Aorta (tissue), 5 donors: Measurements from ENCODE around the gene VMO1. TPM values are rescaled to one million over a fixed set of nuclear protein-coding genes. Genes with fewer than 3 reads are reported as not detected.
A peak's percentile ranks its signal among the peaks of the same experiment; 100 is the strongest.
"Not testable (repeated sequence)": the region's sequence is repeated elsewhere in the genome, so short reads cannot be mapped to it uniquely, and the experiment has no call there.

Experiments
- ATAC-seq: fragments of 200-7000 bp; cut with Tn5 transposase; one replicate; pipeline ENCODE4 v1.9.1; 2022; ENCODE audit warnings: moderate library complexity; ENCODE audit not compliant: low FRiP score
- DNase-seq, 2 donors: peaks; one replicate each; pipeline ENCODE4 v3.0.0-alpha.2; 2020
- H3K27ac ChIP-seq, 2 donors: one replicate each; pipeline ENCODE4 v1.5.1; 2013; ENCODE audit warnings: low read length in 2 of 2, mild to moderate bottlenecking in 2 of 2, moderate library complexity in 2 of 2, control low read depth in 1 of 2, inconsistent platforms in 1 of 2, low read depth in 1 of 2
- H3K27me3 ChIP-seq, 2 donors: one replicate each; pipeline ENCODE4 v1.6.1; 2013; ENCODE audit warnings: control low read depth in 1 of 2, low read length in 1 of 2, mild to moderate bottlenecking in 1 of 2, moderate library complexity in 1 of 2; ENCODE audit not compliant: insufficient read depth in 2 of 2, control insufficient read depth in 1 of 2
- H3K36me3 ChIP-seq, 2 donors: one replicate each; pipeline ENCODE4 v1.6.1; 2013; ENCODE audit warnings: control low read depth in 1 of 2, low read length in 1 of 2, mild to moderate bottlenecking in 1 of 2; ENCODE audit not compliant: insufficient read depth in 2 of 2, control insufficient read depth in 1 of 2
- H3K4me1 ChIP-seq, 2 donors: one replicate each; pipeline ENCODE4 v1.6.1; 2013; ENCODE audit warnings: low read length in 2 of 2, control low read depth in 1 of 2, mild to moderate bottlenecking in 1 of 2, moderate library complexity in 1 of 2; ENCODE audit not compliant: insufficient read depth in 2 of 2, control insufficient read depth in 1 of 2
- H3K4me3 ChIP-seq, 2 donors: one replicate each; pipeline ENCODE4 v1.5.1; 2013; ENCODE audit warnings: low read length in 2 of 2, control low read depth in 1 of 2, mild to moderate bottlenecking in 1 of 2
- H3K9me3 ChIP-seq: one replicate; pipeline ENCODE4 v1.6.1; 2013; ENCODE audit warnings: mild to moderate bottlenecking, low read length; ENCODE audit not compliant: control insufficient read depth
- WGBS, 2 donors: extraction: QIAGEN DNeasy Blood & Tissue Kit; methylation state at CpG; one replicate each; pipeline ENCODE4 v1.1.7; 2013; 5-methylcytosine and 5-hydroxymethylcytosine counted together
- intact Hi-C, 2 donors: fragments of 100-400 bp; cut with DNase I; formaldehyde crosslinking; loops; one replicate each; pipeline versions ENCODE4 v1.14.2 to v1.15.0; 2022
- long read RNA-seq, 2 donors: library from polyadenylated mRNA; unstranded; transcript quantifications; one replicate each; pipeline ENCODE4 v2.0.0, GENCODE V29; 2020 to 2021
- polyA plus RNA-seq, 2 donors: library from polyadenylated mRNA; stranded (reverse); fragments of 200-250 nt; gene quantifications; one replicate each; pipeline ENCODE4 v1.2.3, GENCODE V29; 2013
- total RNA-seq, 2 donors: library from RNA; stranded (reverse); fragmentation: NEBNext Ultra II Directional; extraction: Animal tissue kit (Norgen Biotek cat#: 25700); gene quantifications; one replicate each; pipeline ENCODE4 v1.2.1, GENCODE V29; 2021
- donor health status: healthy with polysubstance abuse.
- donor health status: Bipolar disorder and iron deficiency.
- donor health status: DM: no; HTN: no; CAD: no.
- donor health status: DM: no; HTN: no; CAD: no.
- donor health status: DM: yes; HTN: yes; CAD: no.

VMO1 gene
- total RNA-seq (10 to 100 TPM in 1 of 2 donors, 1 to 10 TPM in 1; 6.6 to 19.3 TPM), polyA plus RNA-seq (10 to 100 TPM in 1 of 2 donors, 1 to 10 TPM in 1; 1.5 to 15.5 TPM)
- long read RNA-seq, donor 1, partial matches to known transcripts = 0 of 5 reads
- long read RNA-seq, donor 1, other reads (novel, unspliced or antisense) = 1 of 5 reads
- long read RNA-seq, donor 2, partial matches to known transcripts = 1 of 9 reads
- long read RNA-seq, donor 2, other reads (novel, unspliced or antisense) = 1 of 9 reads

GRCh38 chr17:4786106-4786511 lies at the start of gene VMO1:
Gene VMO1, minus strand, starts transcription at chr17:4786364. Its CDS starts 12 bp downstream, at chr17:4786352.
- 3 to 4% methylated on average over 24 of the region's 24 CpGs for WGBS, 2 donors
- no peak within 1 kb of the TSS for H3K27ac ChIP-seq

GRCh38 chr17:4834681-4835020 lies 48.5 kb upstream of the VMO1 start:
- H3K27ac ChIP-seq = no peak overlapping the region
- intact Hi-C loops = loop anchor here in 1 of 2 donors (5.0 kb wide), 1 partner anchor 32 kb away; the partner anchor contains the start of gene C17orf114
- no peaks in the 10 kb centered on the region for H3K9me3 ChIP-seq
- WGBS, 2 donors = 66 to 68% methylated on average over 4 of the region's 4 CpGs
- no peaks in the 10 kb centered on the region for H3K36me3 ChIP-seq
- H3K4me1 ChIP-seq = no peaks in the 10 kb centered on the region
- no peak overlapping the region for H3K4me3 ChIP-seq
- no peaks in the 10 kb centered on the region for H3K27me3 ChIP-seq
- no peak for ATAC-seq
- DNase-seq = no peak

More at GRCh38 chr17:4786106-4786511, at the start of gene VMO1:
- ATAC-seq (no peak), DNase-seq (peak in 1 of 2 donors; percentile 64)
- H3K9me3 ChIP-seq = no peaks in the 10 kb centered on the region
- H3K27me3 ChIP-seq = no peaks in the 10 kb centered on the region
- H3K4me3 ChIP-seq = no peak within 1 kb of the TSS
- no peaks in the 10 kb centered on the region for H3K36me3 ChIP-seq
- H3K4me1 ChIP-seq = no peaks in the 10 kb centered on the region
- intact Hi-C loops = loop anchor here (2.0 to 10.0 kb wide), 3 partner anchors 51 to 103 kb away; partner anchors contain the start of genes MED11 (in 2 of the 2), CXCL16 (in 1 of the 2) and ZMYND15 (in 1 of the 2)

GRCh38 chr17:4833941-4834680 lies 47.9 kb upstream of the VMO1 start:
- 1 to 2% methylated on average over 15 of the region's 15 CpGs for WGBS, 2 donors
- Histone ChIP-seq H3K4me3 (peak overlapping the region; percentile 69 to 87), H3K36me3 (no peaks in the 10 kb centered on the region), H3K27ac (peak overlapping the region in 1 of 2 donors; percentile 11), H3K27me3 (no peaks in the 10 kb centered on the region), H3K9me3 (no peaks in the 10 kb centered on the region), H3K4me1 (no peaks in the 10 kb centered on the region)
- ATAC-seq (peak; percentile 22), DNase-seq (peak in 1 of 2 donors; percentile 64)
- intact Hi-C loops = no loop called here

GRCh38 chr17:4833178-4833940 lies 47.2 kb upstream of the VMO1 start, which contains the start of gene MINK1:
Gene MINK1, plus strand, starts transcription at chr17:4833340. Its CDS starts 244 bp downstream, at chr17:4833584.
- ATAC-seq = peak; percentile 99

GRCh38 chr17:4832829-4833177 lies 46.6 kb upstream of the VMO1 start:
- WGBS, 2 donors = 1 to 10% methylated on average over 9 to 11 of the region's 17 CpGs
- peak overlapping the region in 1 of 2 donors; percentile 51 for H3K4me3 ChIP-seq
- H3K4me1 ChIP-seq, DNase-seq, H3K27me3 ChIP-seq, H3K9me3 ChIP-seq, H3K27ac ChIP-seq, H3K36me3 ChIP-seq, intact Hi-C loops, ATAC-seq: not testable (repeated sequence)

More at GRCh38 chr17:4833178-4833940, 47.2 kb upstream of the VMO1 start, which contains the start of gene MINK1:
- H3K36me3 ChIP-seq = no peaks in the 10 kb centered on the region
- intact Hi-C loops = no loop called here
- no peaks in the 10 kb centered on the region for H3K27me3 ChIP-seq
- no peaks in the 10 kb centered on the region for H3K9me3 ChIP-seq
- DNase-seq = peak; percentile 93 to 95
- H3K4me1 ChIP-seq = no peaks in the 10 kb centered on the region
- 1% methylated on average over 50 to 91 of the region's 91 CpGs for WGBS, 2 donors
- peak within 1 kb of the TSS in 1 of 2 donors; percentile 22 for H3K27ac ChIP-seq
- peak within 1 kb of the TSS; percentile 69 to 87 for H3K4me3 ChIP-seq

- Histone ChIP-seq H3K27me3 (no peaks in the 10 kb centered on the region), H3K9me3 (no peaks in the 10 kb centered on the region), H3K27ac (no peak overlapping the region), H3K4me1 (no peaks in the 10 kb centered on the region), H3K4me3 (no peak overlapping the region), H3K36me3 (peaks cover 0 to 3% of the 10 kb centered on the region in 2 donors)
- 74 to 78% methylated on average over 8 of the region's 8 CpGs for WGBS, 2 donors
- no peak for ATAC-seq
- no peak for DNase-seq
- intact Hi-C loops = no loop called here
Measured at GRCh38 chr17:4827399-4827798, 41.2 kb upstream of the VMO1 start.

- H3K9me3 ChIP-seq = no peaks in the 10 kb centered on the region
- peaks cover 0 to 3% of the 10 kb centered on the region in 2 donors for H3K36me3 ChIP-seq
- intact Hi-C loops = no loop called here
- no peak overlapping the region for H3K4me3 ChIP-seq
- H3K4me1 ChIP-seq = no peaks in the 10 kb centered on the region
- 75 to 77% methylated on average over 12 of the region's 12 CpGs for WGBS, 2 donors
- no peak for DNase-seq
- no peaks in the 10 kb centered on the region for H3K27me3 ChIP-seq
- no peak for ATAC-seq
- H3K27ac ChIP-seq = no peak overlapping the region
Measured at GRCh38 chr17:4823373-4824089, 37.4 kb upstream of the VMO1 start.

GRCh38 chr17:4822835-4823234 lies 36.7 kb upstream of the VMO1 start:
- DNase-seq = no peak
- Histone ChIP-seq H3K4me3 (no peak overlapping the region), H3K36me3 (peaks cover 0 to 3% of the 10 kb centered on the region in 2 donors), H3K4me1 (no peaks in the 10 kb centered on the region), H3K27me3 (no peaks in the 10 kb centered on the region), H3K27ac (no peak overlapping the region), H3K9me3 (no peaks in the 10 kb centered on the region)
- 56 to 69% methylated on average over 3 of the region's 3 CpGs for WGBS, 2 donors
- intact Hi-C loops = no loop called here
- no peak for ATAC-seq
